Activated naive CD8-positive, alpha-beta T cell treated with anti-CD3 and anti-CD28 coated beads, Interleukin-2, amount 50 U/mL, for 24 hours (primary cell): ENCODE measurements around the gene INMT.
A peak's percentile ranks its signal among the peaks of the same experiment; 100 is the strongest.

Experiments
- ATAC-seq: fragments of 150-1000 bp; cut with Tn5 transposase; one replicate; pipeline ENCODE4 v1.10.0; 2021
- DNase-seq: peaks from one replicate; pipeline ENCODE4 v3.0.0; 2021
- H3K27ac Mint-ChIP-seq: one replicate; pipeline ENCODE4 v1.8.0; 2021; ENCODE audit warnings: mild to moderate bottlenecking, mixed read lengths
- H3K27me3 Mint-ChIP-seq: one replicate; pipeline ENCODE4 v1.8.0; 2021; ENCODE audit warnings: mixed read lengths
- H3K36me3 Mint-ChIP-seq: one replicate; pipeline ENCODE4 v1.8.0; 2021; ENCODE audit warnings: low read depth, mixed read lengths
- H3K4me1 Mint-ChIP-seq: one replicate; pipeline ENCODE4 v1.8.0; 2021; ENCODE audit warnings: mixed read lengths
- H3K4me3 Mint-ChIP-seq: one replicate; pipeline ENCODE4 v1.8.0; 2021; ENCODE audit warnings: mild to moderate bottlenecking, moderate library complexity, mixed read lengths
- H3K9me3 Mint-ChIP-seq: one replicate; pipeline ENCODE4 v1.8.0; 2021; ENCODE audit warnings: mixed read lengths

The INMT gene

DNA sequence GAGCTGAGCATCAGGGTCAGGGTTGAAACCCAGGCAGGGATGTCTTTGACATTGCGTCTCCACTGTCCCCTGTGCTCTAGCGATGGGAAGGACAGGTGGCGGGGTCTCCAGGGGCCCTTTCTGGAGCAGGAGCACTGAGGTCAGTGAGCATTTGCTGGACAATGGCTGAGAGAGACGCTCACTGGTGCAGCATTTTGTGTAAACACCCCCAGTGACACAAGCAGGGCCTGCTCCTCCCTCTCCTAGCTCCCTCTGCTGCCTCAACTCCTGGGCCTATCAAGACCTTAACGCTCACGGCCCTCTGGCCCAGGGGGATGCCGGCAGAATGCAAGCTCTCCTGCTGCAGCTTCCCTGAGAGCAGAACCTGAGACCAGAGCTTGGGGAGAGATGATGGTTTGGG is 17.4 kb upstream of the INMT start:
- no peak overlapping the region for H3K4me3 Mint-ChIP-seq
- no peak for ATAC-seq
- H3K9me3 Mint-ChIP-seq = no peaks in the 10 kb centered on the region
- H3K4me1 Mint-ChIP-seq = peaks cover 23% of the 10 kb centered on the region
- no peaks in the 10 kb centered on the region for H3K36me3 Mint-ChIP-seq
- no peaks in the 10 kb centered on the region for H3K27me3 Mint-ChIP-seq
- DNase-seq = no peak
- H3K27ac Mint-ChIP-seq = no peak overlapping the region

DNA sequence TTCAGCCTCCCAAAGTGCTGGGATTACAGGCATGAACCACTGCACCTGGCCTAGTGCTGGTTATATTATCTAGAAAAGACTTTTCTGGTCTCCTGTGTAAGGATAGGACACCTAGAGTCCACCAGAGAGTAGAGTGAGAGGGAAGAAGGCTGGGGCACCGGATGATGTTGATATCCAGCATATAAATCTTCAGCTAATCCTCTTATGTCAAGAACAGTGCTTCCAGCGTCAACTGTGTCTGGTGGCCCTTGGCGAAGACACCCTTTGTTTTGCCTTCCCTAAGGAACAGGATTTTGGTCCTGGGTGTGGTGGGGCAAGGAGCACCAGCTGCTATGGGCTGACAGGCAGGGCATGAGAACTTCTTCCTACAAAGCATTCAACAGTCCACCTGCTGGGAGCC is 16.3 kb upstream of the INMT start:
- no peak overlapping the region for H3K4me3 Mint-ChIP-seq
- DNase-seq = no peak
- no peaks in the 10 kb centered on the region for H3K27me3 Mint-ChIP-seq
- no peaks in the 10 kb centered on the region for H3K36me3 Mint-ChIP-seq
- no peak overlapping the region for H3K27ac Mint-ChIP-seq
- H3K9me3 Mint-ChIP-seq = no peaks in the 10 kb centered on the region
- no peak for ATAC-seq
- H3K4me1 Mint-ChIP-seq = peaks cover 23% of the 10 kb centered on the region

DNA sequence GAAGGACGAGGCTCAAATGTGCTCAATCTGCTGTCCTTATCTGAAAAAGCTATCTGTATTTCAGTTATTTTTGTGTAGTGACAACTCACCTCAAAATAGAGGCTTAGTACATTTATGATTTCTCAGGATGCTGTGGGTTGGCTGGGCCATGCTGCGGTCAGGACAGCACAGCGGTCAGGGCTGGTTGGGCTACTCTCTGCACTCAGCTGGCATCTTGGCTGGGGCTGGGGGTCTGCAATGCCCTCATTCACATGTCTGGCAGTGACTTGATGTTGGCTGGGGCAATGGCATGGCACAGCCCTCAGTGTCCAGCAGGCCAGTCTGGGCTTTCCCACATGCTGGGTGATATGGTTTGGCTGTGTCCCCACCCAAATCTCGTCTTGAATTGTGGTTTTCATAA is 15.6 kb upstream of the INMT start:
- Mint-ChIP-seq H3K27me3 (no peaks in the 10 kb centered on the region), H3K9me3 (no peaks in the 10 kb centered on the region), H3K4me3 (no peak overlapping the region), H3K4me1 (peaks cover 23% of the 10 kb centered on the region), H3K36me3 (no peaks in the 10 kb centered on the region), H3K27ac (no peak overlapping the region)
- ATAC-seq (no peak), DNase-seq (no peak)

DNA sequence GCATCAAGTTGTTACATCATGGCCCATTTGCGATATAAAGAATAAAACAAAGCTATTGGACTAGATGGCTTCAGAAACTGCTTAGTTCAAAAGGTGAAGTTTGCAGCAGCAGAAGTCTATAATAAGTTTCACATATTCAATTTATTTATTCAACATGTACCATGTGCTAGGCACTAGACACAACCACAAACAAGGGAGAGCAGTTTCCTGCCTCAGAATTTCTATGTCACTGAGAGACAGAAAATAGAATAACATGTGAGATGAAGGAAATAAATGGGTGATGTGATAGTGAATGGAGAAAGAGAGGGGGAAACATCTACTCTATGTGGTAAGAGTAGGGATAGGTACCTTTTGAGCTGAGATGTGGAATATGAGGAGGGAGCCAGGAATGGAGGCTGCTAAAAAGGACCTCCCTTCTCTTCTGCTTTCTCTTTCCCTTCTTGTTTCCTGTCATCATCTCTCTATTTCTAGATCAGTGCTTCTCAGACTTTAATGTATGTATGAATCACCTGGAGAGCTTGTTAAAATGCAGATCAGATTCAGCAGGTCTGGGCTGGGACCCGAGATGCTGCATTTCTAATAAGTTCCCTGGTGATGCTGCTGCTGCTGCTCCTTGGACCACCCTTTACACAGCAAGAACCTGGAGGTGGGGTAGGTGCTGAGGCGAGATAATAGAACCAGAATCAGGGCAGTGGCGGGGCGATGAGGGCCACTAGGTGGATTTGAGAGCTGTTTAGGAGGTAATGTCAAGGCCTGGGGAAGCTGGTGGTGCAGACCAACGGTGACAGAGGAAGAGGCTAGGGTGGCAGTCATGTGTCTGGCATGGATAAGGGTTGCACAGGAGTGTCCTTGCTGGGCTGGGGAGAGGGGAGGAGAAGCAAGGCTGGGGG is 13.7 kb upstream of the INMT start:
- H3K4me3 Mint-ChIP-seq = no peak overlapping the region
- no peaks in the 10 kb centered on the region for H3K9me3 Mint-ChIP-seq
- H3K36me3 Mint-ChIP-seq = no peaks in the 10 kb centered on the region
- ATAC-seq (peak; percentile 27), DNase-seq (no peak)
- peaks cover 23% of the 10 kb centered on the region for H3K4me1 Mint-ChIP-seq
- H3K27me3 Mint-ChIP-seq = no peaks in the 10 kb centered on the region
- peak overlapping the region; percentile 60 for H3K27ac Mint-ChIP-seq

DNA sequence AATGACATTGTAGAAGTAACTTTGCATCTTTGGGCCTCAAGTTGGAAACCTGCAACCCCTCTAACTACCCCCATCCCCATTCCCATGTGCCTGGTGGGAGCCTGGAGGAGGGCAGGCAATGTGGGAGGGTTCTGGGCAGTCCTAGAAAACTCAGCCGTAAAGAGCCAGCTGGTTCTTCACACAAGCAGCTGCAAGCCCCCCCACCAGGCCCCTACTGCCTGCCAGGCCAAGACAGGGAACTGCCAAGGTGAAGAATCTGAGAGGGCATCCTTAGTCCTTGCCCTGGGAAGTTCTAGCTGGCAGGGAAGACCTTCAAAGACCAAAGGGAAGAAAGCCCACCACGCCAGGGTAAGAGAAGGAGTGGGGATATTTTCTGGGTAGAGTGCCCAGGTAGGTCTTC is 12.2 kb upstream of the INMT start:
- no peak for DNase-seq
- H3K9me3 Mint-ChIP-seq = no peaks in the 10 kb centered on the region
- H3K4me3 Mint-ChIP-seq = no peak overlapping the region
- H3K27me3 Mint-ChIP-seq = no peaks in the 10 kb centered on the region
- H3K4me1 Mint-ChIP-seq = peaks cover 29% of the 10 kb centered on the region
- no peak for ATAC-seq
- H3K36me3 Mint-ChIP-seq = no peaks in the 10 kb centered on the region
- H3K27ac Mint-ChIP-seq = no peak overlapping the region

DNA sequence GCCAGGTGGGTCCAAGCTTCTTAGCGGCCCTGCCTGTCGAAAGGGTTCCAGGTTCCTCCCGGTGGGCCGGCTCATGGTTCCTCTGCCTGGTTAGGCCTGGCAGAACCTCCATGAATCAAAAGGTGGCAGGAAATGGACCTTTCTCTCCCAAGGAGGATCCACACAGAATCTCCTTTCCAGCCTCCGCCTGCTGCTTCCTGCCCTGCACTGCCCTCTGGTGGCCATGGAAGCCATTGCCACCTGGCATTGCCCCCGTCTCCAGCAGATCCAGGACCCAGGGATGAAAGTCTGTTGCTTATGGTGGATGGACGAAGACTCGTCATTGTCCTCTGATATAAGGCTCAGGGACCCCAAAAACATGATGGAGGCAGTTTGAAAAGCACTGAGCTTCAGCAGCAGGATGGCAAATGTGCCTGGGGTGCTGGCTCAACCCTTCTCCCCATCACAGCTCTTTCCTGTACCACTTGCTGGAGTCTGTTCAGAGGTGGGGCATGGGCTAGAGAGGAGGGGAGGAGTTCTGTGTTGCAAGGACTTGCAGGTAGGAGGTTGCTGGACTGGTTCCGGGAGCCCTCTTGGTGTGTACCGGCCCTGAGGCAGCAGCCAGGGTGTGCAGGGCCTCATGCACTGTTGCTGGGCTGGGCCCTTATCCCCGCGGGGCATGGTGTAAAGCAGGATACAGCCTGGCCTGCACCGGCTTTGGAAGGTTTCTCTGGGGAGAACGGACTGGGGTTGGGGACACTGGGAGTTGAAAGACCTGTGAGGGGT is 11.3 kb upstream of the INMT start:
- Mint-ChIP-seq H3K36me3 (no peaks in the 10 kb centered on the region), H3K27ac (no peak overlapping the region)

DNA sequence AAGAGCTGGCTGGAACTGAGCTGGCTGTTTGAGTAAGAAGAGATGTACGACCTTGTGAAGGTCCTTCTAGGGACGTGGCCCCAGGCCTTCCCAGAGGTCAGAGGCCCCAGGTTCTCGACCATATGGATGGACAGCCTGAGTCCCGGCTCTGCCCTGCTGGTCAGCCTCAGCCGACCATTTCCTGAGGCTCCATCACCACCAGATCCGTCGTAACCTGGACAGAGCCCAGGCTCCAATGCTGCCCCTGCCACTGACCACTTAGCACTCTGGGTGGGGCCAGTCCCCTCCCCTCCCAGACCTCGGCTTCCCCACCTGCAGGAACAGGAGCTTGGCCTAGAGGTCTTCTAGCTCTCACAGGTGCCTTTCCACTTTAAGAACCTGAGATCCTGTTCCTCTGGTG is 10.6 kb upstream of the INMT start:
- no peaks in the 10 kb centered on the region for H3K36me3 Mint-ChIP-seq
- ATAC-seq = no peak

More for the DNA sequence above, 11.3 kb upstream of the INMT start:
- Mint-ChIP-seq H3K27me3 (no peaks in the 10 kb centered on the region), H3K4me3 (no peak overlapping the region), H3K4me1 (peaks cover 29% of the 10 kb centered on the region), H3K9me3 (no peaks in the 10 kb centered on the region)
- ATAC-seq (peak; percentile 62), DNase-seq (peak; percentile 82)

DNA sequence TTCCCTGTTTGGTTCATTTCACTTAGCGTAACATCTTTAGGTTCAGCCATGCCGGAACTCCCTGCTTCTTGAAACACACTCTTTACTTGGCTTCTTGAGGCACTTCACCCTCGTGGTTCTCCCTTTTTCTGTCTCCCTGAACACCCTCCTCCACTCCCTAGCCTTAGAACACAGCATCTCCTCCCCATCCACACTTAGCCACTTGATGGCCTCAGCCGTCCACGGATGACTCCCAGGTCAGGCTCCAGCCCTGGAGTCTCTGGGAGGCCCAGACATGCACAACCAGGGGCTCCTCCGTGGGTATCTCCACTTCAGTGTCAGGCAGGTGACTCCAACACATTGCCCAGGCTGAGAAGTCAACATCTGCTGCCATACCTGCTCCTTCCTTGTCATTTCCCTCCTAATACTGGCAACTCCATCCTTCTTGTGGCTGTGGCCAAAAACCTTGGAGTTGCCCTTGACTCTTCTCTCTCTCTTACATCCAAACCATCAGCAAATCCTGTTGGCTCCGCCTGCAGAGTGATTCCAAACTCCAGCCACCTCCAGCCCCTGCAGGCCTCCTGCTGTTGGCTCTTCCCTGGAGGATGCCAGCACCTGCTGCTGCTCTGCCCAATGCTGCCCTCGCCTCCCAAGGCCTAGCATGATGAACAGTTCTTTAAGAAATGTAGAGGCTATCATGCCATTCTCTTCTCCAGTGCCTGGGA is 8.4 kb upstream of the INMT start:
- Mint-ChIP-seq H3K27me3 (no peaks in the 10 kb centered on the region), H3K36me3 (no peaks in the 10 kb centered on the region), H3K27ac (no peak overlapping the region), H3K4me3 (no peak overlapping the region), H3K4me1 (peaks cover 16% of the 10 kb centered on the region), H3K9me3 (no peaks in the 10 kb centered on the region)
- no peak for ATAC-seq
- no peak for DNase-seq

More for the DNA sequence above, 10.6 kb upstream of the INMT start:
- H3K27ac Mint-ChIP-seq = no peak overlapping the region
- H3K4me3 Mint-ChIP-seq = no peak overlapping the region
- no peaks in the 10 kb centered on the region for H3K27me3 Mint-ChIP-seq
- H3K9me3 Mint-ChIP-seq = no peaks in the 10 kb centered on the region
- DNase-seq = no peak
- peaks cover 29% of the 10 kb centered on the region for H3K4me1 Mint-ChIP-seq

DNA sequence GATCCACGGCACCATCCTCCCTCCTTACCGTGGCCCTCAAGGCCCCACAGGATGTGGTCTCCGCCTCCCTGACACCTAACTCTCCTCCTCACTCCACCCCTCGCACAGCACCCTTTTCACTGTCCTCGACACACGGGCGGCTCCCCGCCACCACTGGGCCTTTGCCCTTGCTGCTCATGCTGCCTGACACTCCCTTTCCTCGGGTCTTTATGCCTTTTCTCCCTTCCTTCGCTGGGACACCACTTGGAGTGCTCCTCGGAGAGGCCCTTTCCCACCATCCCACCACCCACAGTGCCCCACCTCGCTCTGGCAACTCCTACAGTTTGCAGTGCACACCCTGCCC is 7.9 kb upstream of the INMT start:
- Mint-ChIP-seq H3K9me3 (no peaks in the 10 kb centered on the region), H3K4me3 (no peak overlapping the region), H3K36me3 (no peaks in the 10 kb centered on the region), H3K4me1 (peaks cover 10% of the 10 kb centered on the region), H3K27me3 (no peaks in the 10 kb centered on the region), H3K27ac (no peak overlapping the region)
- no peak for DNase-seq
- ATAC-seq = no peak

DNA sequence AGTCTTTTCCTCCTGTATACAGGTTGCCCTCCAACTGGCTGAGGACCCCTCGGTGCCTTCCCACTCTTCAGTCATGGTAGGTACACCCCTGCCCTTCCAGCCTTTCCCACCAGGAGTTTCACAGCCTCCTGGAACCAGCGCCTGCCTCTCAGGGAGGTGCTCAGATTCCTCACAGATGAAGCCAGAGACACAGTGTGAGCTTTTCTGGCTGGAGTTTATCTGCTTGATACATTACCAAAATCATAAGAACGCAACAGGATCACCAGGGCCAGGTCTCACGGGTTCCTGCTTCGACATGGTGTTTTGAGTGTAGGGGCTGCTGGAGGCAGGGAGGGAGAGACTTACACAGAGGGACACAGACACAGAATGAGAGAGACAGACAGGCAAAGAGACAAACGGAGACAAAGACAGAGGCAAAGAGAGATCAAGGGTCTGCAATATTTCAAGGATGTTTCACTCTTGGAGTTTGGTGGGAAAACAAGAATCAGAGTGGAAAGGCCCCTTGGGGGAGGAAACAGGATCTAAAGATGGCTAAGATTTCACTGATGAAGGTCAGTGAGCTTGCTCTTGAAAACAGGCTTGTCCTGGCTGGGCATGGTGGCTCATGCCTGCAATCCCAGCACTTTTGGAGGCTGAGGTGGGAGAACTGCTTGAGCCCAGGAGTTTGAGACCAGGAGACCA is 6.5 kb upstream of the INMT start:
- no peak for ATAC-seq
- no peak overlapping the region for H3K27ac Mint-ChIP-seq
- peaks cover 6% of the 10 kb centered on the region for H3K4me1 Mint-ChIP-seq

DNA sequence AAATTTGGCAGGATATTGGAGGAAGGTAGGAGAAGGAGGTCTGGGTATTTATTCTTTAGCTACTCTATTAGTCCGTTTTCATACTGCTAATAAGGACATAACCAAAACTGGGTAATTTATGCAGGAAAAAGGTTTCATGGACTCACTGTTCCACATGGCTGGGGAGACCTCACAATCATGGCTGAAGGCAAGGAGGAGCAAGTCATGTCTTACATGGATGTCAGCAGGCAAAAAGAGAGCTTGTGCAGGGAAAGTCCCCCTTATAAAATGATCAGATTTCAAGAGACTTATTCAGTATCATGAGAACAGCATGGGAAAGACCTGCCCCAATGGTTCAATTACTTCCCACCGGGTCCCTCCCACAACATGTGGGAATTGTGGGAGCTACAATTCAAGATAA is 1.9 kb upstream of the INMT start:
- Mint-ChIP-seq H3K9me3 (no peaks in the 10 kb centered on the region), H3K4me3 (no peak overlapping the region), H3K27me3 (no peaks in the 10 kb centered on the region), H3K27ac (no peak overlapping the region), H3K4me1 (no peaks in the 10 kb centered on the region), H3K36me3 (no peaks in the 10 kb centered on the region)
- ATAC-seq (no peak), DNase-seq (no peak)

More for the DNA sequence above, 6.5 kb upstream of the INMT start:
- DNase-seq = no peak
- Mint-ChIP-seq H3K9me3 (no peaks in the 10 kb centered on the region), H3K27me3 (no peaks in the 10 kb centered on the region), H3K36me3 (no peaks in the 10 kb centered on the region), H3K4me3 (no peak overlapping the region)

DNA sequence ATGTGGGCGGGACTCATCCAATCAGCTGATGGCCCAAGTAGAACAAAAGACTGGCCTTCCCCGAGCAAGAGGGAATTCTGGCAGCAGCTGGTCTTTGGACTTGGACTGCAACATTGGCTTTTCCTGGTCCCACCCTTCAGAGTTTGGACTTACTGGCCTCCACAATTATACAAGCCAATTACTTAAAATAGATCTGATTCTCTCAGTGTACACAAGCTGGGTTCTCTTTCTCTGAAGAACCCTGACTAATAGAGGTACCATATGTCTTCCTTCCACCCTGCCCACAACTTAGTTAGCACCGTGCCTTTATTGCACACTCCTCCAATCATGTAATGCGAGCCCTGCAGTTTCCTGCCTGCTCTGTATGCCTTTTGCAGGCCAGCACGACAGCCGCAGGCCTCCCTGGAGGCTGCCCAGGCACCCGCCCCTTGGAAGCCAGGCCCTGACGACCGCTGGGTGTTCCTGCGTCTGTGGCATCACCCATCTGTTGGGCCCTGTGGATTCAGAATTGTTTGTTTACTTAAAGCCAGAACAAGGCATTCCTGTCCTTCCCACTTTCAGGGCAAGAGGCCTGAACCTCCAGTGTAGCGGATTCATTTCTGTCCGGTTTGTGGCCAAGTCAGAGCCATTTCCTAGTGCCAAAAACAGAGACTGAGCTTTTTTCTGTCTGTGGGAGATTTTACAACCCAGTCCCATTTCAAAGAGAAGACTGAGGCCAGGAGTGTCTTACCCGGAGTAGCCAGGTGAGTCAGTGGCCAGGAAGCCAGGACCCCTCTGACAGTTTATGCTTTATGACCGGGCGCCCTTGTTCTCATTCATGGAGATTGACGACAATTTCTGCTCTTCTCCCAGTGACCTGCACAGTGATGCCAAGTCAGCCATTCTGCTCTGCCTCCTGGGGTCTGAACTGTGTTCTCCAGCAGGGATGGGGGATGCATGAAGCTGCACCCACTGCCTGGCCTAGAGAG is 968 bp upstream of the INMT start:
- no peaks in the 10 kb centered on the region for H3K27me3 Mint-ChIP-seq
- ATAC-seq = no peak
- DNase-seq = no peak
- H3K4me1 Mint-ChIP-seq = no peaks in the 10 kb centered on the region
- H3K9me3 Mint-ChIP-seq = no peaks in the 10 kb centered on the region
- H3K4me3 Mint-ChIP-seq = no peak overlapping the region
- no peaks in the 10 kb centered on the region for H3K36me3 Mint-ChIP-seq
- H3K27ac Mint-ChIP-seq = no peak overlapping the region

DNA sequence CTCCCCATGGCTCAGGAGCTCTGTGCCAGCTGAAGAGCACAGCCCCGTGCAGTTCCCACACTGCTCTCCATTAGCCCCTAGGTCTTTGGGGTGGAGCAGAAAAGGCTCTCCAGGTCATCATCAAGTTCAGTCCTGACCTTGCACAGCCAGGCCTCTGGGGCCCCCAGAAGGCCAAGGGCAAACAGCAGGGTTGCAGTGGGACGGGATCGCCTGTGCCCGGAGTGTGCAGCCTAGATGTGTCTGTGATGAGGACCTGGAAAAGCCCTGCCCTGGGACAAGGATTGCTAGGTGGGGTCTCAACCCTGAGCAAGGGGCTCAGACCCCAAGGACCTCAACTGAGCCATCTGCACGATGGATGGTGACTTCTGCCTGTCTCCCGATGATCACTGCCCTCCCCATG is 549 bp downstream of the INMT start:
- H3K27ac Mint-ChIP-seq = no peak overlapping the region
- no peak overlapping the region for H3K4me3 Mint-ChIP-seq
- H3K36me3 Mint-ChIP-seq = no peaks in the 10 kb centered on the region
- DNase-seq = no peak
- no peak for ATAC-seq
- no peaks in the 10 kb centered on the region for H3K9me3 Mint-ChIP-seq
- H3K4me1 Mint-ChIP-seq = no peaks in the 10 kb centered on the region
- H3K27me3 Mint-ChIP-seq = no peaks in the 10 kb centered on the region
